Brain pericyte (primary cell): ENCODE results near the gene NUDT8.
"Not testable (repeated sequence)": the region's sequence is repeated elsewhere in the genome, so short reads cannot be mapped to it uniquely, and the experiment has no call there.

ENCODE experiments used
- DNase-seq: peaks from one replicate; pipeline ENCODE4 v3.0.0-alpha.2; 2012; ENCODE audit warnings: low read depth, low spot score

The NUDT8 gene

GRCh38 chr11:67642173-67643120 is 12.7 kb upstream of the NUDT8 start:
- DNase-seq: no peak

DNA sequence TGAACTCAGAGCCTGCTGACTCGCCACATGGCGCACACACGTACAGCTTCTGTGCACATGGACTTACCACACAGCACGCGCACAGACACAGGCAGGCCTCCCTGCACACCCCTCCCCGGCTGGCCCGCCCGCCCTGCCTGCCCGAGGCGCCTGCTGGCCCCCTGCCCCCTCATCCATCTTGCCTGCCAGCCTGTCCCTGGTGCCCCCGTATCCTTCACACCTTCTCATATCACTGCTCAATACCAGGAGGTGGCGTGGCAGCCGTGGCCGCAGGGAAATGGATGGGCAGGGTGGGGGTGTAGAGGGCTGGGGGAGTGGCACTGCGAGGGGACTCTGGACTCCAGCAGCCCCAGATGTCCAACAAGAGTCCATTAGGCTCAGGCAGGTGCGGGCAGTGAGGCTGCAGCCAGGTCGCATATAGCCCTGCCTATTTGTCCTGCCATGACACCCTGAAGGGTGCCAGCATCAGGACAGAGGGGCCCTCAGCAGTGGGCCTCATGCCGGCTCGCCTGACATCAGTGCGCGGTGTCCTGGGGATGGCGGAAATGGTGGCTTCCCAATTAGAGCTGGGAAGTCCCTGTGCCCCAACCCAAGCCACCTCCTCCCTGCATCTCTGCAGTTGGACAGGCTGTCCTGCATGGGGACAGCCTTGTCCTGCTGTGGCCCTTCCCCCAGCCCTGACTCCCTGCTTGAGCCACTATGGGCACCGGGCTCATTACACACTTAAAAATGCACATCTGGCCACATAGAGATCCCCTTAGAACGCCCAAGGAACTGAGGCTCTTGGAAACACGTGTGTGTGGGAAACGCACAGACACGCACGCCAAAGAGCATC is 11.8 kb upstream of the NUDT8 start:
- DNase-seq: no peak

GRCh38 chr11:67640758-67641337 is 11.1 kb upstream of the NUDT8 start:
- DNase-seq: no peak

GRCh38 chr11:67640021-67640757 is 10.5 kb upstream of the NUDT8 start:
- DNase-seq: no peak

GRCh38 chr11:67639438-67639859 is 9.7 kb upstream of the NUDT8 start, which contains the start of gene TBX10:
TBX10 (minus strand) TSS chr11:67639763; CDS start chr11:67639472, 291 bp downstream.
- no peak for DNase-seq

- DNase-seq: no peak
These were observed 9.0 kb upstream of the NUDT8 start for GRCh38 chr11:67638535-67639437.

DNA sequence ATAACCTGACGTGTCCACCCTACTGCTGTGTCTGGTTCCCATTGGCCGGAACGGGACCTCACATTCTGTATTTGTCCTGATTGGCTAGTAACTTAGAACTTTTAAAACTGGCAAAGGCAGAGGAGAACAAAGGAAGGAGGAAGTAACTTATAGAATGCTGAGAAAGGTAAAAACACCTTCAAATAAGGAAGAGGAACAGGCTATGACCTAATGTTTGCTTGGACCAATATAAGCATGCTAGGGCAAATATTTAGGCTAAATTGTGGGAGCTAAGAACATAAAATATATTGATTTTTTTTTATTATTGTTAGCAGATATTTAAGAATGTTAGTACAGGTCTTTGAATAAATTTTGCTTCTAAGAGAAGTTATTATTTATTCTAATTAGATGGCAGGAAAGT is 7.7 kb upstream of the NUDT8 start:
- not testable (repeated sequence) for DNase-seq

DNA sequence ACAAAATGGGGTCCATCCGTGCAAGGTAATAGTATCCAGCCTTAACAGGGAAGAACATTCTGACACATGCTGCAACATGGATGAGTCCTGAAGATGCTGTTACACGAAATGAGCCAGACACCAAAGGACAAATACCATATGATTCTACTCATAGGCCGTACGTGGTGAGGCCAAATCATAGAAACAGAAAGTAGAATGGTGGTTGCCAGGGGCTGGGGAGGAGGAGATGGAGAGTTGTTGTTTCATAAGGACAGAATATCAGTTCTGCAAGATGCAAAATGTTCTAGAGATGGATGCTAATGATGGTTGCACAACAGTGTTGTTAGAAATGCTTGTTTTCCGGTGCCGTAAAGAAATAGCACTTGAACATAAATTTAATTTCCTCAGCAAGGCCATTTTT is 7.2 kb upstream of the NUDT8 start:
- DNase-seq: no peak

DNA sequence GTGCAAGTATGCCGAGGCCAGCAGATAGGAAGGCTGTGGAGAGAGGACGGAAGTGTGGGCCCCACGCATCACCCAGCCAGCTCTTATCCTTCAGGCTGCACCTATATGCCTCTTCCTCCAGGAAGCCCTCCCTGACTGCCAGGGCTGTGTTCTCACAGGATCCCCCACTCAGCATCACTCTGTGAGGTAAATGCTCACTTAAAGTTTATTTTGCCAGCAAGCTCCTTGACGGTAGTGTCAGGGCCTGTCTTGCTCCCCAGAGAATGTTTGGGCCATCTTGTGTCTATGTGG is 5.4 kb upstream of the NUDT8 start:
- no peak for DNase-seq

DNA sequence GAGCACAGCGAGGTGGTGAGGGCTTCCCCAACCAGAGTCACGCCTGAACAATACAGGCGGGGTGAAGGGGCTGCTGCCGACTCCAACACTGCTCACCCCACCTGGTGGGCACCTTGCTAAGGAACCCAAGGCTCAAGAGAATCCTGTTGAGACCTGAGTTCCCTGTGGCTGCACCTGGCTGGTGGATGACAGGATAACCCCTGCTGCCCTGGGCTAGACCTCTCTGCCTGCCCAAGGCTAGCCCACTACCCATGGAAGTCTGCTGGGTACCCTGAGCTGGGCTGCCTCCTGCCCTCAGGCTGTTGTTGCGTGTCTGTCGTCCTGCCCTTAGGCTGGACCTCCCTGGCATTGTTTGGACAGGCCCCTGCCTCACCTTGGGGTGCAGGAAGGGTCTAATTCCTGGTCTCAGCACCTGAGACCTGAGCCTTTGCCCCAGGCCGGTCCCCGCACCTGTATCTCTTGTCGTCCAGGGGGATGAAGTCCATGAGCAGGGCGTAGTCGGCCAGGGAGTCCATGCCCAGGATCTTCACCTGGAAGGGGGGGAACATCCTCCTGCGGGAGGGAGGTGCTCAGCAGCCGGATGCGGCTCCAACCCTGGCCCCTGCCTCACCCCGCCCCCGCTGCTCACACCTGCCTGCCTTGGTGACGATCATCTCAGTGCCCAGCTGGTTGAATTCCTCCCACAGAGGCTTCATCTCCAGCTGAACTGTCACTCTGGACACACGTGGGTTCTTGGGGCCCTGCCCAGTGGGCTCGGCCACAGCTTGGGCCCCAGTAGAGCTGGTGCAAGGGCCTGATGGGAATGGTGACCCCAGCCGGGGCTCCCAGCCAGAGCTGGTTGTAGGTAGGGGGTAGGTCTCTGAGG is 4.9 kb upstream of the NUDT8 start:
- DNase-seq: no peak

DNA sequence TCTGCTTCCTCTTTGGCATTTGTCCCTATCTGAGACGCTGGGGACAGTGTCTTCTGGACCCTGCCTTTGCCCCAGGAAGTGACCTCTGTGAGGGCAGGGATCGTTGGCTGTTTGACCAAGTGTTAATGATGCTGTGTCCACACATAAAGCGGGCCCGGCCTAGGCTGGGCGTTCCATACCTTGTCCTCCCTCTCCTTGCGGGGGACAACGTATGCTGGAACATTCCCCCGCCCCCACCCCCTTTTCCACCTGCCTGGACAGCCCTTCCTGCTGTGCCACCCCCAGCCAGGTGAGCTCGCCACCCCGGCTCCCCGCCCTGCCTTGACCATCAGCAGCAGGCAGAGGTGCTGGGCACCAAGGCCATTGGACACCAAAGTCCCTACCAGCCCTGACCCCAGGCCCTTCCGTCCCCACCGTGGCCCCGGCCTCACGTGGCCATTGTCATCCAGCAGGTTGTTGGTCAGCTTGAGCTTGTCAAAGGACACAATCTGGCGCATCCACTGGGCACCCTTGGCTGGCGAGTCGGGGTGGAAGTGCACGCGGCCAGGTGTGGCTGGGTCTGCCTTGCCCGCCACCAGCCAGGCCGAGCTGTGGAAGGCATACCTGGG is 4.1 kb upstream of the NUDT8 start:
- DNase-seq: no peak

- DNase-seq: no peak
These were observed 3.4 kb upstream of the NUDT8 start for GRCh38 chr11:67632982-67633755.

DNA sequence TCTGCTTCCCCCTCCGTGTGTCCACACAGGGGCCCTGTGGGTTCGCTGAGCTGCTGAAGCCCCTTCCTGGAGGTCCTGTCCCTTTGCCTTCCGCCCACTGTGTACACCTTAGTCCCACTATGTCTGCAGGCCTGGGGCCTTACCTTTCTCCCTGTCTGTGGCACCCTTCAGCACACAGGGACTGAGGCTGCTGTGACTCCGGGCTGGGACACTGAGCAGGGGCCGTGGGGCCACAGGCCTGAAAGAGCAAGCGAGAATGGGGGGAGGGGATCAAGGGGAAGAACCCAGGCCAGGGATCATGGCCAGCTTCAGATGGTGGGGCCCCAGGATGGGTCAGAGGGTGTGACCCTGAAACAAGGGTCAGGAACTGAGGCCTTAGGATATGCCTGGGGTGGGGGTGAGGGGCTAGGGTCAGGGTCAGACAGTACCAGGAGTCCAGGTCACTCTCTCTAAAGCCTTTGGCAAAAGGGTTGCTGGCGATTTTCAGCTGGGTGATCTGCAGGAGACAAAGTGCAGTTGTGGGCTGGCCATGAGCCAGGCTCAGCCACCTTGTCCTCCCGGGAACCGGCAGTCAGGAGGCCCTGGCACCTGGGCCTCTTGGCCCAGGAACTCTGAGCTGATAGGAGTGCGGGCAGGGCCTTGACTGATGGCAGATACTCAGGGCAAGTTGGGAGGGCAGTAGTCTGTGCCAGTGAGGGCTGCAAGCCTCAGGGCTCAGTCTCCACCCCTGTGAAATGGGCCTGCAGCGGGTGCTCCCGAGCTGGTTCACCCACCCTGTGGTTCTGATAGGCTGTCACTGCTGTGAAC is 2.6 kb upstream of the NUDT8 start:
- DNase-seq: no peak

- no peak for DNase-seq
These were observed 2.1 kb upstream of the NUDT8 start for GRCh38 chr11:67631853-67632174.

GRCh38 chr11:67631411-67631810 is 1.7 kb upstream of the NUDT8 start:
- DNase-seq: no peak

DNA sequence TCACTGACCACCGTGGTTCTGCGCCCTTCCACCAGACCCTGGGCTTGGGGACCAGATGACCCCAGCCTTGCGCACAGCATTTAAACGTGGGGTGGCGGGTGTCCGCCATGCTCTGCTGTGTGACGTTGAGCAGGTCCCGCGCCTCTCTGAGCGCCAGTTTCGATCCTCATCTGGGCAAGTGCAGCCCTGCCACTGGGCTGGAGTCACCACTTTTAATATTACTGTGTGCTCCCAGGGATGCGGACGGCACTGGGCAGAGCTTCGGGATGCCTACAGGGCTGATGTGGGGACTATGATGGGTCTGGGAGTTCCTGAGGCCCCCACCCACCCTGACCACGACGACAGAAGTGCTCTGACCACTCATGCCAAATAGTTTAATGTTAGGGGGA is 1.2 kb upstream of the NUDT8 start:
- no peak for DNase-seq

DNA sequence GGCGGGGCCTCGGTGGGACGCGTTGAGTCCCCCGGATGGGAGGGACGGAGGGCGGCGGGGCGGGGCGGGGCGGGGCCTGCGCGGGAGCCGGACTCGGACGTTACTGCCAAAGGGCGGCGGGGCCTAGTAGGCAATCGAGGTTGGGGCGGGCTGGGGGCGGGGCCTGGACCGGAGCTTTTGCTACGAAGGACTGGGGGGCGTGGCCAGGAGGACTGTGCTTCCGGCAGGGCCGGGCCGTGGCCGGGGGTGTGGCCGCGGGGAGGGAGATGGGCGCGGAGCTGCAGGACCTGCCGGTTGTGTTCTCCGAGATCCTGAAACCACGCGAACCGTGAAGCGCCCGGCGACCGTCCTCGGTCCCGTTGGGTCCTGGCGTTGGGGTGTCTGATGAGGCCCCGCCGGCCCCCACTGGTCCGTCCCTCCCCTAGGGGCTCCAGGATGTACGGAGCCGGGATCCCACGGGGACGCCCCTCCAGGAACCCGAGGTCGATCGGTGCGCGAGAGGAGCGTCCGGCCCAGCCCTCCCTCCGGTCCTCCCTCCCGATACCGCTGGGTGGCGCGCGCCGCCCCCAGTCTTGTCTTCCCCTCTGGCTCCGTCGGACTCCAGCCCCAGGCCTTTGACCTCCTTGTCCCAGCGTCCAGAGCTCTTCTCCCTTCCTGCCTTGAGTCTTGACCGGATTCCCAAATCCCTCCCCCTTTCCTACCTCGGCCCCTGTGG is 648 bp upstream of the NUDT8 start:
- DNase-seq: peak; percentile 75
